Amniotic epithelial cell (primary cell): ENCODE measurements around the gene WDR70.
"Not testable (repeated sequence)": the region's sequence is repeated elsewhere in the genome, so short reads cannot be mapped to it uniquely, and the experiment has no call there.

Experiments used
- DNase-seq: peaks from one replicate; pipeline ENCODE4 v3.0.0-alpha.2; 2010; ENCODE audit warnings: low read depth

WDR70 gene

GRCh38 chr5:37454402-37455055 is 75.4 kb downstream of the WDR70 start:
- peak; percentile 22 for DNase-seq

- peak; percentile 11 for DNase-seq
Measured at GRCh38 chr5:37463191-37464051, 84.3 kb downstream of the WDR70 start.

GRCh38 chr5:37464581-37464980 is 85.5 kb downstream of the WDR70 start:
- peak; percentile 1 for DNase-seq

GRCh38 chr5:37469383-37469782 is 90.3 kb downstream of the WDR70 start:
- DNase-seq = peak; percentile 12

- no peak for DNase-seq
Measured at GRCh38 chr5:37471666-37472197, 92.6 kb downstream of the WDR70 start.

GRCh38 chr5:37477426-37477825 is 98.3 kb downstream of the WDR70 start:
- DNase-seq = no peak

- no peak for DNase-seq
Measured at GRCh38 chr5:37478121-37478894, 99.2 kb downstream of the WDR70 start.

- not testable (repeated sequence) for DNase-seq
Measured at GRCh38 chr5:37481395-37481794, 102.3 kb downstream of the WDR70 start.

- DNase-seq = no peak
Measured at GRCh38 chr5:37490120-37490810, 111.1 kb downstream of the WDR70 start.

GRCh38 chr5:37490931-37491330 is 111.8 kb downstream of the WDR70 start:
- DNase-seq = no peak

GRCh38 chr5:37492778-37493555 is 113.8 kb downstream of the WDR70 start:
- DNase-seq = peak; percentile 51

- DNase-seq = peak; percentile 41
Measured at GRCh38 chr5:37494756-37495155, 115.6 kb downstream of the WDR70 start.

GRCh38 chr5:37495210-37495609 is 116.1 kb downstream of the WDR70 start:
- peak; percentile 86 for DNase-seq

- DNase-seq = peak; percentile 89
Measured at GRCh38 chr5:37495668-37496347, 116.7 kb downstream of the WDR70 start.

- no peak for DNase-seq
Measured at GRCh38 chr5:37496902-37497445, 117.9 kb downstream of the WDR70 start.

- DNase-seq = no peak
Measured at GRCh38 chr5:37501152-37501551, 122.0 kb downstream of the WDR70 start.

- no peak for DNase-seq
Measured at GRCh38 chr5:37506241-37506640, 127.1 kb downstream of the WDR70 start.

GRCh38 chr5:37506722-37507121 is 127.6 kb downstream of the WDR70 start:
- DNase-seq = no peak

GRCh38 chr5:37511646-37512045 is 132.5 kb downstream of the WDR70 start:
- no peak for DNase-seq

GRCh38 chr5:37514946-37515345 is 135.8 kb downstream of the WDR70 start:
- no peak for DNase-seq
